Measurements from ENCODE around the gene OR6C2.

GRCh38 chr12:55396326-55396725, 47.5 kb upstream of the OR6C2 start:
- no peak for TF ChIP-seq CTCF (IDR thresholded peaks at IDR 0.05)
- TF ChIP-seq POLR2A (IDR thresholded peaks at IDR 0.05), result no peak

All from right lobe of liver (tissue), 4 donors.